Stimulated activated CD8-positive, alpha-beta memory T cell treated with anti-CD3 and anti-CD28 coated beads, Interleukin-15, amount 100 ng/mL, for 48 hours (primary cell): ENCODE results near the gene GXYLT2.
"Not testable (repeated sequence)": the region's sequence is repeated elsewhere in the genome, so short reads cannot be mapped to it uniquely, and the experiment has no call there.

Source experiments
- DNase-seq, 2 donors: peaks; one replicate each; pipeline ENCODE4 v3.0.0-alpha.2; 2020; ENCODE audit warnings: low read depth in 2 of 2

The GXYLT2 gene

DNA sequence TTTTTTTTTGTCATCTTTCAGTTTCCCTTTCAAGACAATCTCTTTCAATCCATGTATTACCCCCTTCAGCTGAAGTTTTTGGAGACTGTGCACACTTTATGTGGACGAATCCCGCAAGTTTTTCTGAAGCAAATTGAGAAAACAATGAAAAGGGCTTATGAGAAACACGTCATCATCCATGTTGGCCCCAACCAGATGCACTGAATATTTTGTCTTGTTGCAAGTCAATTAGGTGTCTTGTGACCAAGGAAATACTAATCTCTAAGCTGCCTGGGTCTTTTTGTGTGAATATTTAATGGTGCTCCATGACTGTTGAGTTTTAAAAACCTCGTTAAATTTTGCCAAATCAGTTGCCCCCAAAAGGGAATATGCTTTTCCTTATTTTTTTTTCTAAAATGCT is 87.1 kb downstream of the GXYLT2 start:
- DNase-seq = no peak

DNA sequence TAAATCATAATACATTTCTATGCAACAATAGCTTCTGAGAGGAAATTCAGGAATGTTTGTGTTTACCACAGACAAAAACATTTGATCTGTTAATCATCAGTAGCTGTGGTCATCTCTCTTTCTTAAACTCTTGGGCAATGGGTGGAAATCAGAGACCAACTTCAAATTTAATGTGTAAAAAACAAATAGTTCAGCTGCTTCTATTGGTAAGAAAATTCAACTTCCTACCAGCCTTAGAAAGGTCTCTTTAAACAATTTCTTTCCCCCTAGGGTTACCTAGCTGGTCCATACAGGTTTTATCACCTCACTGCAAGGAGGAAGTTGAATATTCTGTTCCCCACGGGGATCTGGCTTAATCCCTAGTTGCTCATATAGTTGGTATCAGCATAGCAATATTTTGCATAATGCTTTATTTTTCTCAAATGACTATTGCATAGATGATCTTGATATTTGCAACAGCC is 88.5 kb downstream of the GXYLT2 start:
- no peak for DNase-seq

DNA sequence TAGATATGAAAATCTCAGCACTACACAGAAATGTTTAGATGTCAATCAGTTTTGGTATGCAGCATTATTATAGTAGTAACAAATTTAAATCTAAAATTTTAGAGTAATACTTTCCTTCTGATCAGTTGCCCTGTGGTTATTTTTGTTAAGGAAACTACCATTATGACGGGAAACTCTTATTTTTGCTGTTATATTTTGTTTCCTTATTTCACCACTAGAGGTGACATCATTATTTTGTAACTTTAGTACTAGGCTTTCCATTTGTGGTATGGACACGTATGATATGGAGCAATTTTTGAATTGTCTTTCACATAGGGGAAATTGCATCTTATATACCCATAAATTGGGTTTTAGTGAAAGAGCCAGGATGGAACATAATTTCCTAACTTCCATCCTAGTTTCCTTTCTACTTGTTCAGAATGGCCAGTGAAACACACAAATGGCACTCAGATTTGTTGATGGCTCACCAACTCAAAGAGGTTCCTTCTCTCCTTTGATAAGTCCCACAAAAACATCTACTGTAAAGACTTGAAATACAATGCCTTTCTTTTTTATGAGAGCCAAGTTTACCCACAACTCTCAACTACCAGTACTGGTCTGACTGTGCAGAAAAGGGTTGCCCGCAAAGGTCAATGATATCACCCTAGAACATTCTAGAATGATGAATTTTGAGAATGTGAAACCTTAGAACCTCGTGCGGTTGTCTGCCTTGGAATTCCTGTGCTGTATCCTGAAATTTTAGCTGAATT is 89.4 kb downstream of the GXYLT2 start:
- no peak for DNase-seq

DNA sequence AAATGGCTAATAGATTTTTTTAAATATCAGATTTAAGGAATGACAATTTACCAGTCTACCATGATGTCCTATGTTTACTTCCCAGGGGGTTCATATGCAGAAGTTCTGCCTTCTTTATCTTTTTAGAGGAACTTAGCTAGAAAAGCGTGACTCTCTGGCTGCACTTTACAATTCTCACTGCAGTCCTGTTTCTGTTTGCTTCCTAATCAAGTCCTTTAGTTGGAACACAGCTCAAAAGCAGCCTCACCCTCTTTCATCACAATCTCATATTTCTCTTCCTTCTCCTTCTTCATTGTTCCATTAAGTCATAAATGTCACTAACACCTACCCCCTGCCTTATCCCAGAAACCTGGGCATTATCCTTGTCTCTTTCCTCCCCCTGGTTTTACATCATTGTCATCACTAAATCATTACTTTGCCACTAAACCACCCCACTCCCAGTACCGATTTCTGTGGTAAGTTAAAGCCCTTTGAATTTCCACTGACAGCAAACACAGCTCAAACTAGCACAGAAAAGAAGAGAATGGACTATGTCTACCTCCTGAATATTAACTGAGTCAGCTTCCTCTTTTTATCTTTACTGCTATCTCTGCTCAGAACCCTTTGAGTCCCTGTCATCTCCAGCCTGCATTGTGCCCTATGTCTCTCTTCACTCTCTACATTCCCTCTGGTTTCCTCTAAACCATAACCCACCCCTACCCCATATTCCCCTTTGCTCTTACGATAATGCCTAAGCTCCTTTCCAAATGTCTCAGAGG is 94.9 kb downstream of the GXYLT2 start:
- DNase-seq = no peak

DNA sequence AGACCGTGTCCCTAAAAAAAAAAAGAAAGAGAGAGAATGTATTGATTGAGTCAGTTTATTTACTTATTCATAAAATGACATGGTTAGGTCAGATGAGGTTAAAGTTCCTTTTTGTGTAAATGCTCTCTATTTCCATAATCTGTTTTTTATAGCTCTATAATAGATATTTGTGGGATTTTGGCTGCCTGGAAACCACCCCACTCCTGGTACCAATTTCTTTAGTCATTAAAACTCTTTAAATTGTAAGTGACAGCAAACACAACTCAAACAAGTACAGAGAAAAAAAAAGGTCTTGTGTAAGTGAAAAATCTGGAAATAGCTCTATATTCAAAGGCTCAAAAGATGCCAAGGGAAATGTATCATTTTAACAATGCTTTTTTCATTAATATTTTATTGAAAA is 97.7 kb downstream of the GXYLT2 start:
- no peak for DNase-seq

DNA sequence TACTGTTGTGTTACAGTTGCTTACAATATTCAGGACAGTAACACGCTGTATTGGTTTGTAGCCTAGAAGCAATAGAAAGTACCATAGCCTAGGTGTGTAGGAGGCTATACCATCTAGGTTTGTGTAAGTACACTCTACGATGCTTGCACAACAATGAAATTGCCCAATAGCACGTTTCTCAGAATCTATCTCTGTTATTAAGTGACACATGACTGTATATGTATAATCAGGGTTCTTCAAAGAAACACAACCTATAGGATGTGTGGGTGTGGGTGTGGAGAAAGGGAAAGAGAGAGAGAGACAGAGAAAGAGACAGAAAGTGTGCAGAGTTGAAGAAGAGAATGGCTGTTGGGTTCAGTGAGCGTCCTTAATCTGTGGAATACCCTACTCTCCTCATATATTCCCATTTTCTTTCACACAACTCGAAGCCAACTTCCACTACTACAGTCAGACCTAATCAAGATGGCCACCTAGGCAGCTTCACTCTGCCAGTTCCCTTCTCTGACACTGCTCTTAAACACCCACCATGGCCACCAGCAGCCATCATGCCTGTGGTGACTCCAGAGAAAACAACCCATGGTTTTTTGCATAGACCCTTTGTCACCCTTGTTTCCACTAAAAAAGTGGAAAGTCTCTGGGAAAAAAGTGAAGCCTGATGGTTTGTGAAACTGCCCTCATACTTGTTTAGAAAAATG is 103.0 kb downstream of the GXYLT2 start:
- DNase-seq = no peak

DNA sequence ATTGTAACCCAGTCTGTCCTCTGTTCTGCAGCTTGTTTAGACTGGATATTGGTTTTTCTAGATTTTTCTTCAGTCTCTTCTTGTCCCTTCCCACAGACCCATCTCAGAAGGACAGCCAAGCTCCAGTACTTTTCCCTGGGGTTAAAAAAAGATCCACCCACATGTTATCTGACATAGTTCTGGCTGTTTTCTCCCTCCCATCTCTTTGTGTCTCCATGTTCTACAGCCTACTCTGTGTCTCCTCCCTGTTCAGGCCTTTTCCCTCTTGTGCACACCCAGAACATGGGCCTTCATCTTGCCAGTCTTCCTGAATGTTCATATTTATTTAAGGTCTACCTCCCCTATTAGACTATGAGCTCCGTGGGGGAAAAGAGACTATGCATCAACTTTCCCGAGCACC is 103.7 kb downstream of the GXYLT2 start:
- no peak for DNase-seq

DNA sequence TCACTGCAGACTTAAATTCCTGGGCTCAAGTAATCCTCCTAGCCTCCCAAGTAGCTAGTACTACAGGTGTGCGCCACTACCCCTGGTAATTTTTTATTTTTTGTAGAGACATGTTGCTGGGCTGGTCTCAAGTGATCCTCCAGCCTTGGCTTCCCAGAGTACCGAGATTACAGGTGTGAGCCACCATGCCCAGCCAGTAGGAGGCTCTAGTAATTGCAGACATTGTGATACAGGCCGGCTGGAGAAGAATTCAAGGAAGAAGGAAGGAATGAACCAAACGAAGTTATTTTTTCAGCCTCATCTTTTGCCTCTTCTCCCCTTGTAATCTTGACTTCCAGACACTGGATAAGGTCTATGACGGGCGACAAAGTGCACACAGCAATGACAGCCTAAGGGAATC is 105.5 kb downstream of the GXYLT2 start:
- no peak for DNase-seq

DNA sequence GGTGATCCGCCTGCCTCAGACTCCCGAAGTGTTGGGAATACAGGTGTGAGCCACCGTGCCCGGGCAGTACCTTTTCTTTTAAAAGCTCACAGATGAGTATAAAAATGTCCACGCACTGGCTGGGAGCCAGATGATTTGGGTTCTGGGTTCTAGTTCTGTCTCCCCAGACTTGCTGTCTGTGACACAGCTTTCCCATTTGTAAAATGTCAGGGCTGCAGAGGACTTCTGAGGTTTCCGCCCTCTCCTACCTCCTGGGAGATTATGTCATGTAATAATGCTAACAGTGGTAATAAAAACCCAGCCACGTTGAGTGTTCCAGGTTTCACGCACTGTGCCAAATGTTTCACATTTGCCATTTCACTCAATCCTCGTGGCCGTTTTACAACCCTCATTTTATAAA is 107.5 kb downstream of the GXYLT2 start:
- DNase-seq = no peak

DNA sequence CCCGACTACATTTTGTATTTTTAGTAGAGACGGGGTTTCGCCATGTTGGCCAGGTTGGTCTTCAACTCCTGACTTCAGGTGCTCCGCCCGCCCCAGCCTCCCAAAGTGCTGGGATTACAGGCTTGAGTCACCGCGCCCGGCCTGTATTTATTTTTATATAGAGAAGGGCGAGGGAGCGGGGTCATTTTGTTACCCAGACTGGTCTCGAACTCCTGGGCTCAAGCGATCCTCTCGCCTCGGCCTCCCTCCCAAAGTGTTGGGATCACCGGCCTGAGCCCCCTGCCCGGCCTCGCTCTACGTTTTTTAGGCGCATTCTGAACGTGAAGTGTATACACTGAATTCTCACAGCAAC is 108.3 kb downstream of the GXYLT2 start:
- no peak for DNase-seq

DNA sequence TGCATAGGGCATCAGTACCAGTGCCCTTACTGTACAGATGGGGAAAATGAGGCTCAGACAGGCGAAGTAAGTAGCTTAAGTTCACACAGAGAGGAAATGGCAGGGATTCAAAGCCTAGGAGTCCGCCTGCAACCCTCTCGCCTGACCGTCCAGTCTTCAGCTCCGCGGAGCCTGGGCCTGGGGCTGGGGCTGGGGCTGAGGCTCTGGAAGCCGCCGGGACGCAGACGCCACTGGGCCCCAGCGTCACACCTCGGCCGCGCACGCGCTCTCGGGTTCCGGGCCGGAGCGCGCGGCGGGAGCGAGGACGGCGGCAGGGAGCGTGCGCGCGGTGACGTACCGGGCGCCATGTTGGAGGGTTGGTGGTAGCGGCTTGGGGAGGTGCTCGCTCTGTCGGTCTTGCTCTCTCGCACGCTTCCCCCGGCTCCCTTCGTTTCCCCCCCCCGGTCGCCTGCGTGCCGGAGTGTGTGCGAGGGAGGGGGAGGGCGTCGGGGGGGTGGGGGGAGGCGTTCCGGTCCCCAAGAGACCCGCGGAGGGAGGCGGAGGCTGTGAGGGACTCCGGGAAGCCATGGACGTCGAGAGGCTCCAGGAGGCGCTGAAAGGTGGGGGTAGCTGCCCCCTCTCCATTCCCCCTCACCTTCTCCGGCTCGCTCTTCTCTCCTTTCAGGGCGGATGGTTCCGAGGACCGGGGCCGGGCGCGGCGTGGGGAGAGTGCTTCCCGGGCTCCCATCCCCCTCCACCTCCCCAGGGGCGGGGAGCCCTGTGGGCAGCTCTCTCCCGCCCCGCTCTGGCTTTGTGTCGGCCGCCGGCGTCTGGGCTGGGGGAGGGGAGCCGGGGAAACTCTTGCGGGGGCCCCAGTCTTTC is 108.9 kb downstream of the GXYLT2 start, which contains the start of gene PPP4R2:
Gene PPP4R2 (plus strand): TSS at position 339 of the 861 bp plus-strand sequence. CDS start 227 bp downstream, at position 566.
- DNase-seq = peak; percentile 85 to 88

DNA sequence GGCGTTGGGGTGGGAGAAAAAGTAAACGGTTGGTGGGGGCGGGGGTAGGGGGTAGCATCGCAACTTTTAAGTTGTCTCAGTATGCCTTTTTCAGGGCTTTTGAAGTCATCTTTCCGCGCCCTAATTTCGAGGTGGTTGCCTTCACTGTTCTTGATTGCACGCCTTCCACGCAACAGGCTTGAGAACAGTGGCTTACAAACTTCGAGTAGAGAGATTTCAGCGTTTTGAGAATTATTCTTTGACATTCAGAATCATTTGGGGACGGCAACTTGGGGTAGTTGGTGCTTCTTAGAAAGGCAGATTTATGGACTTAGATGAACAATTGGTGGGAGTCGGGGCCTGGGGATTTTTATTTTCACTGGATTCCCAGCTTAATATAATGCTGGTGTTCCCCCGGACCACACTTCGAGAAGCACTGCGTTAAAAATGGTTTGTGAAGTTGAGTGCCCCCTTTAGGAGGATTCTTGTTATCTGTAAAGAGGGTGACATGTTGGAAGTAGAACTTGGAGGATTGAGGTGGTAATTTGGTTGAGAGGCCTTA is 109.6 kb downstream of the GXYLT2 start:
- peak in 1 of 2 donors; percentile 16 for DNase-seq

DNA sequence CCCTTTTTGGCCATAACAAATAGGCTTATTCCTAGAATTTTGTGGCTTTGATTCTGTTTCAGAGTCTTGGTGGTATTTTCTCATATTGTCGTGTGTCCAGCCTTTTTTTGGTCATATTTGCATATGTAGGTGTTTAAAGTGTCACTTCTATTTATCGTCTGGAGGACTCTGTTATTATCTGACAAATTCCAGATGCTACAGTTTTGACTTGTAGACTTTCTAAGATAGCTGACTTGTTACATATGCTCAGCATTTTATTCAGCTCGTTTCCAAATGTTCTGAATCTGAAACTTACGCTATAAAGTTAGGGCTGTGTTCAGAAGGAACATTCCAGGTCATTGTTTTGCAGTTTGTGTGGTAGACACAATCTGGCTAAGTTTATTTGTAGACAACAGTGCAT is 110.6 kb downstream of the GXYLT2 start:
- DNase-seq = no peak

DNA sequence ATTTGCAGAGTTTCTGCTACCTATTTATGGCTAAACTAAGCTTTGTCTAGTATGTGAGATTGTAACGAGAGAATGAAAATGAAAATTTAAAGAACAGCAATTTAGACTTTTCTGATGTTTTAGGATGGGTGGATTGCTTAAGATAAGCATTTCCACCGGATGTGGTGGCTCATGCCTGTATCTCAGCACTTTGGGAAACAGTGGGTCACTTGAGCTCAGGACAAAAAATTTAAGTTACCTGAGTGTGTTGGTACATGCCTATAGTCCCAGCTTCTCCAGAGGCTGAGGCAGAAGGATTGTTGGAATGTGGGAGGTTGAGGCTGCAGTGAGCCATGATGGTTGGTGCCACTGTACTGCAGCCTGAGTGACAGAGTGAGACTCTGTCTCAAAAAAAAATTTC is 112.1 kb downstream of the GXYLT2 start:
- DNase-seq = no peak

DNA sequence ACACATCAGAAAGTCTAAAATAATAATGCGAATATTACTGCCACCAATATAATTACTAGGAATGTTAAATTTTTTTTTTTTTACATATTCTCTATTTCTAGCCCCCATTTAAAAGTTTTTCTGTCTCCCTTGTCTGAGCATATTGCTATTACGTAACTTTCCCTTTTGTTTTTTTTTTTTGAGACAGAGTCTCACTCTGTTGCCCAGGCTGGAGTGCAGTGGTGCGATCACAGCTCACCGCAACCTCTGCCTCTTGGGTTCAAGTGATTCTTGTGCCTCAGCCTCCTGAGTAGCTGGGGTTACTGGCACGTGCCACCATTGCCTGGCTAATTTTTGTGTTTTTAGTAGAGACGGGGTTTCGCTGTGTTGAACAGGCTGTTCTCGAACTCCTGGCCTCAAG is 115.2 kb downstream of the GXYLT2 start:
- DNase-seq = not testable (repeated sequence)

DNA sequence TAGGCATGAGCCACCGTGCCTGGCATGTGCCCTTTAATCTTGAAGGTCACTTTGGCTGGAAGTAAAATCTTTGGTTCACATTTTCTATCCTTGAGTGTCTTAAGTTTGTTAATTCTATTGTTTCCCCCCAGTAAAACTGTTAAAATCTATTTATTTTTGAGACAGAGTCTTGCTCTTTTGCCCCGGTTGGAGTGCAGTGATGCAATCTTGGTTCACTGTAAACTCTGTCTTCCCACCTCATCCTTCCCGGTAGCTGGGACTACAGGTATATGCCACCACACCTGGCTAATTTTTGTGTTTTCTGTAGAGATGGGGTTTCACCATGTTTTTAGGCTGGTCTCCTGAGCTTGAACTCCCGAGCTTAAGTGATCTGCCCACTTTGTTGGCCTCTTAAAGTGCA is 116.5 kb downstream of the GXYLT2 start:
- no peak for DNase-seq

DNA sequence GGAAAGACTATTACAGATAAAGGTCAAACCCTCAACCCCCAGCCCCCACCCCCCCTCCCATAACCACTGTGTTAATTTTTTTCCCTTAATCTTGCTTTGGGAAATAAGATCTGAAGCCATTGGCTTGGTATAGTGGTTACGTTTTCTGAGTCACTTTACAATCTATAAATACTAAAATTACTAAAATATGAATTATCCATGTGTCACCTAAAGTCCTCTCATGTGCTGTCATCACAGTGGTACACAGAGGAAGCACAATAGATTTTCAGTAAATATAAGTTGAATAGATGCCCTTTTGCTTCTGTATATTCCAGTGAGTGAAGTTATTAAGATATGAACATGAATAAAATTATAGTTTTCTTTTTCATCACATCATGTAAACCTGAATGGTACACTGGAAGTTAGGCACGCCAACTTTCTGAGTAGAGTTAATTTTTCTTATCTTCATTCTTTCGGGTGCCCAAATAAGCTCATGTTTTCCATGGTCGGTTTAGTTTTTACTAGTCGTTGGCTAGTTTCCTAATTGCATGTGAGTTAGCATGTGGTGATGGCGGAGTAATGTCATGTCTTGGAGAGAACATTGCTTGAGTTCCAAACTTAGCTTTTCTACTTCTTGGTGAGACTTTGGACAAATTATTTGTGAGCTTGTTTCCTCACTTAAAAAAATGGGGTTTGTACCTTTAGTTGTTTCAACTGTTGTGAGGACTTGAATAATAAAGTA is 120.3 kb downstream of the GXYLT2 start:
- DNase-seq = no peak

DNA sequence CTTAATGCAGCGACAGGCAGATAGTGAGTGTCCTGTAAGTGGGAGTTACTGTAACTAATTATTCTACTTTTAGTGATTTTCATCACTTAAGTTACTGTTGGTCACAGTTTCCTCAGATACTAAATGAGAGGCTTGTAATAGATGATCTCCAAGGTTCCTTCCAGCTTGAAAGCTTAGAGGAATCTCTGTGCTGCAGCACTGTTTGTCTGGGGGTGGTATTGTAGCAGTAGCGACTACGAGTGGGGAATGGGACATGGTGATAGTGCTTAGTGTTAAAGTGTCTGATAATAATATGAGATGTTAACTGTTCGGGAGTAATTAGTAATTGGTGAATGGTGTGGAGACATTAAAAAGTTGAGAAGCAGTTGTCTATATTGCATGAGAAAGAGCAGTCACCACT is 121.2 kb downstream of the GXYLT2 start:
- no peak for DNase-seq

DNA sequence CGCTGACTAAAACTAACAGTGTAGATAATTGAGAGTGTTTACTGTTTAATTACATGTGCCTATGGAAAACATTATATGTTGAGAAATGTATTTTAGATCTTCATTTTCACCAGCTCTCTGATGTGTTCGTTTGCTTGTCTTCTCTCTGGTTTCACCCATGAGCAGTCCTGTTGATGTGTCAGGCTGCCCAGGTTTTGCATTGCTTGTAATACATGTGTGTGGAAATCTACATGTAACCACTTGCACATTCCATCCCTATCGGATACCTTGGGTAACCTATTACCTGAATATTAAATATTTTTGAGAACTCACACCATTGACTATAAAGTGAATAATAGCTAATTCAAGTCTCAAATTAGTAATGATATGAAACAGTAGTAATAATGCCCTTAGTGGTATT is 121.9 kb downstream of the GXYLT2 start:
- DNase-seq = no peak

DNA sequence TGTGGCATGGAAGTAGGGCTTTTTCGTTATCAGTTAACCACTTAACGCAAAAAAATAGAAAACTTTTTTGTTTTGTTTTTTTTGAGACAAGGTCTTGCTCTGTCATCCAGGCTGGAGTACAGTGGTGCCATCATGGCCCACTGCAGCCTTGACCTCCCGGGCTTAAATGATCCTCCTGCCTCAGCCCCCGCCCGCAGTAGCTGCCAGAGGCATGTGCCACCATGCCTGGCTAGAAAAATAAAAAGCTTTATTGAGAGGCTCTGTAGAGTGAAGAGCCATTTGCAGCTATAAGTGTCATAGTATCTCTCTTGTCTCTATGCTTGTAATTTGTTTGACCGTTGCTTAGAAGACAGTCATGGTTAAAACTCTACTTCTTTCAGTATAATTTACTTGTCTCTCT is 122.3 kb downstream of the GXYLT2 start:
- no peak for DNase-seq

DNA sequence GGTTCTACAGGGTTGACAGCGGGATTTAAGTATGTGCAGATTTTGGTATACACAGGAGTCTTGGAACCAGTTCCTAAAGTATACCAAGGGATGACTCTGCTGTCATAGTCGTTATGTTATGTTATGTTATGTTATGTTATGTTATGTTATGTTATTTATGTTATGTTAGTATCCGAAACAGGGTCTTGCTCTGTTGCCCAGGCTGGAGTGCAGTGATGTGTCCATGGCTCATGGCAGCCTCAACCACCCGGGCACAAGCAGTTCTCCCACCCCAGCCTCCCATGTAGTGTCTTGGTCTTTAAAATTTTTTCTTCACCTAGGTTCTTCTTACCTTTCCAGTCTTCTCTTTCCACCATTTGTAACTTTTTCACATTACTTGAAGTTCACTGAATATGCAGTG is 130.5 kb downstream of the GXYLT2 start:
- DNase-seq = no peak
